Liver (tissue), 9 donors: ENCODE data around the gene CDC42EP3. TPM values are rescaled to one million over a fixed set of nuclear protein-coding genes. Genes with fewer than 3 reads are reported as not detected.

ENCODE experiments used
- DNase-seq: peaks from one replicate; pipeline ENCODE4 v3.0.0-alpha.2; 2017; ENCODE audit warnings: low spot score
- H3K27ac ChIP-seq, 2 donors: one replicate each; pipeline ENCODE4 v1.7.0; 2013; ENCODE audit warnings: inconsistent platforms in 2 of 2, low read length in 2 of 2, control low read depth in 1 of 2, low read depth in 1 of 2, mild to moderate bottlenecking in 1 of 2
- H3K27me3 ChIP-seq, 4 donors: one replicate each; pipeline versions ENCODE4 v1.6.1 to v1.7.0; 2013; ENCODE audit warnings: low read length in 3 of 4, inconsistent platforms in 1 of 4, mild to moderate bottlenecking in 1 of 4, moderate library complexity in 1 of 4; ENCODE audit not compliant: control insufficient read depth in 4 of 4, insufficient read depth in 4 of 4
- H3K36me3 ChIP-seq, 4 donors: one replicate each; pipeline versions ENCODE4 v1.6.1 to v1.7.0; 2013; ENCODE audit warnings: low read length in 3 of 4, mild to moderate bottlenecking in 3 of 4, low read depth in 1 of 4, moderate library complexity in 1 of 4; ENCODE audit not compliant: control insufficient read depth in 4 of 4, insufficient read depth in 3 of 4
- H3K4me1 ChIP-seq, 4 donors: one replicate each; pipeline versions ENCODE4 v1.6.1 to v1.7.0; 2013; ENCODE audit warnings: low read length in 3 of 4, mild to moderate bottlenecking in 3 of 4, moderate library complexity in 1 of 4; ENCODE audit not compliant: control insufficient read depth in 4 of 4, insufficient read depth in 4 of 4
- H3K4me3 ChIP-seq, 3 donors: one replicate each; pipeline versions ENCODE4 v1.6.1 to v1.7.0; 2013; ENCODE audit warnings: low read length in 3 of 3, control low read depth in 1 of 3, low read depth in 1 of 3, mild to moderate bottlenecking in 1 of 3
- H3K9ac ChIP-seq, 2 donors: one replicate each; pipeline ENCODE4 v1.7.0; 2013; ENCODE audit warnings: low read length in 2 of 2, mild to moderate bottlenecking in 2 of 2, moderate library complexity in 2 of 2, control low read depth in 1 of 2, low read depth in 1 of 2
- H3K9me3 ChIP-seq, 4 donors: one replicate each; pipeline versions ENCODE4 v1.6.1 to v1.7.0; 2013; ENCODE audit warnings: low read length in 3 of 4; ENCODE audit not compliant: control insufficient read depth in 4 of 4
- ATF3 ChIP-seq: IDR thresholded peaks from 2 replicates; pipeline ENCODE4 v1.6.1; 2016; ENCODE audit warnings: antibody characterized with exemption
- CTCF ChIP-seq: fragments of 150-350 bp; IDR thresholded peaks from 2 replicates; pipeline ENCODE4 v1.5.1; 2017; ENCODE audit warnings: improper control_type of control experiment, low read depth, low read length; ENCODE audit not compliant: missing input control
- EGR1 ChIP-seq, 2 donors: IDR thresholded peaks; 2 replicates each; pipeline ENCODE4 v1.6.1; 2016 to 2018; ENCODE audit warnings: antibody characterized with exemption in 2 of 2, low read depth in 2 of 2
- FOXA1 ChIP-seq: IDR thresholded peaks from 2 replicates; pipeline ENCODE4 v1.6.1; 2016; ENCODE audit warnings: antibody characterized with exemption
- FOXA2 ChIP-seq: IDR thresholded peaks from 2 replicates; pipeline ENCODE4 v1.6.1; 2016; ENCODE audit warnings: antibody characterized with exemption
- GABPA ChIP-seq, 2 donors: IDR thresholded peaks in 1 of 2; conservative IDR thresholded peaks in 1 of 2; 2 replicates each; pipeline ENCODE4 v1.6.1; 2016; ENCODE audit warnings: antibody characterized with exemption in 2 of 2, mild to moderate bottlenecking in 1 of 2, moderate library complexity in 1 of 2
- HNF4A ChIP-seq, 2 donors: conservative IDR thresholded peaks; 2 replicates each; pipeline ENCODE4 v1.6.1; 2016; ENCODE audit warnings: antibody characterized with exemption in 2 of 2, mild to moderate bottlenecking in 2 of 2
- HNF4G ChIP-seq: IDR thresholded peaks from 2 replicates; pipeline ENCODE4 v1.6.1; 2016; ENCODE audit warnings: antibody characterized with exemption
- JUND ChIP-seq, 2 donors: IDR thresholded peaks; 2 replicates each; pipeline ENCODE4 v1.6.1; 2016; ENCODE audit warnings: antibody characterized with exemption in 2 of 2
- MAX ChIP-seq: IDR thresholded peaks from 2 replicates; pipeline ENCODE4 v1.6.1; 2016; ENCODE audit warnings: antibody characterized with exemption
- NR2F2 ChIP-seq: IDR thresholded peaks from 2 replicates; pipeline ENCODE4 v1.6.1; 2016; ENCODE audit warnings: antibody characterized with exemption
- RAD21 ChIP-seq, 2 donors: IDR thresholded peaks; 2 replicates each; pipeline ENCODE4 v1.6.1; 2016; ENCODE audit warnings: antibody characterized with exemption in 2 of 2, mild to moderate bottlenecking in 2 of 2
- REST ChIP-seq: IDR thresholded peaks from 2 replicates; pipeline ENCODE4 v1.6.1; 2016; ENCODE audit warnings: antibody characterized with exemption, mild to moderate bottlenecking
- RXRA ChIP-seq, 2 donors: IDR thresholded peaks; 2 replicates each; pipeline ENCODE4 v1.6.1; 2017 to 2018; ENCODE audit warnings: antibody characterized with exemption in 2 of 2, mild to moderate bottlenecking in 1 of 2
- SP1 ChIP-seq: IDR thresholded peaks from 2 replicates; pipeline ENCODE4 v1.6.1; 2018; ENCODE audit warnings: antibody characterized with exemption, mild to moderate bottlenecking
- TAF1 ChIP-seq: conservative IDR thresholded peaks from 2 replicates; pipeline ENCODE4 v1.6.1; 2016; ENCODE audit warnings: antibody characterized with exemption, mild to moderate bottlenecking
- YY1 ChIP-seq: IDR thresholded peaks from 2 replicates; pipeline ENCODE4 v1.6.1; 2016; ENCODE audit warnings: antibody characterized with exemption, mild to moderate bottlenecking
- ZBTB33 ChIP-seq: IDR thresholded peaks from 2 replicates; pipeline ENCODE4 v1.6.1; 2016; ENCODE audit warnings: antibody characterized with exemption
- whole genome bisulfite sequencing: extraction: QIAGEN DNeasy Blood & Tissue Kit; methylation state at CpG from one replicate; pipeline ENCODE4 v1.1.7; 2013; 5-methylcytosine and 5-hydroxymethylcytosine counted together
- polyA plus RNA-seq, 2 donors: library from polyadenylated mRNA; stranded (reverse) in 1 of 2; unstranded in 1 of 2; fragments of 200-250 nt in 1 of 2; fragments of >200 nt in 1 of 2; fragmentation: Nextera tagmentation in 1 of 2; extraction: Ambion mirVana in 1 of 2; gene quantifications; one replicate each; pipeline versions ENCODE4 v1.2.1 to v1.2.3, GENCODE V29; 2013 to 2015
- total RNA-seq, 2 donors: library from RNA; depleted of rRNA; stranded (reverse); fragments of >200 nt; gene quantifications; one replicate each; pipeline ENCODE4 v1.2.3, GENCODE V29; 2014
- donor health status: healthy.
- donor health status: healthy.
- donor health status: healthy.
- donor health status: healthy.
- donor health status: healthy.

Gene CDC42EP3
- total and polyA plus RNA-seq, 4 donors: 2.5 to 4.1 (median 3.3) TPM

GRCh38 chr2:37698931-37699481, 27.6 kb upstream of the CDC42EP3 start:
- no peak overlapping the region for H3K4me3 ChIP-seq
- no peaks in the 10 kb centered on the region for H3K36me3 ChIP-seq
- no peak for DNase-seq
- no peaks in the 10 kb centered on the region for H3K9me3 ChIP-seq
- no peak overlapping the region for H3K9ac ChIP-seq
- 92% methylated on average over 2 of the region's 2 CpGs for WGBS
- H3K27ac ChIP-seq: no peak overlapping the region
- no peaks in the 10 kb centered on the region for H3K27me3 ChIP-seq
- H3K4me1 ChIP-seq: no peaks in the 10 kb centered on the region
- TF ChIP-seq MAX: no peak
- no peak for TF ChIP-seq ZBTB33
- TF ChIP-seq TAF1: no peak
- no peak for TF ChIP-seq RXRA (IDR thresholded peaks at IDR 0.05)
- TF ChIP-seq CTCF: no peak
- no peak for TF ChIP-seq FOXA1
- no peak for TF ChIP-seq EGR1 (IDR thresholded peaks at IDR 0.05; ENCODE audit: low read depth in 2 of 2)

- no peaks in the 10 kb centered on the region for H3K9me3 ChIP-seq
- no peaks in the 10 kb centered on the region for H3K4me1 ChIP-seq
- no peak overlapping the region for H3K27ac ChIP-seq
- H3K27me3 ChIP-seq: no peaks in the 10 kb centered on the region
- H3K9ac ChIP-seq: no peak overlapping the region
- DNase-seq: no peak
- 98% methylated on average over 4 of the region's 4 CpGs for WGBS
- TF ChIP-seq NR2F2: no peak
- TF ChIP-seq HNF4A (conservative IDR thresholded peaks at IDR 0.05): no peak
- TF ChIP-seq YY1: no peak
- no peak for TF ChIP-seq HNF4G
- TF ChIP-seq GABPA (IDR thresholded peaks at IDR 0.05 in 1 of 2, conservative IDR thresholded peaks at IDR 0.05 in 1 of 2): no peak
- TF ChIP-seq TAF1: no peak
- TF ChIP-seq MAX: no peak
- no peak for TF ChIP-seq EGR1 (IDR thresholded peaks at IDR 0.05; ENCODE audit: low read depth in 2 of 2)
- no peak for TF ChIP-seq ATF3
- no peak for TF ChIP-seq SP1
- no peak for TF ChIP-seq CTCF
- no peak for TF ChIP-seq RXRA (IDR thresholded peaks at IDR 0.05)
- no peak for TF ChIP-seq JUND (IDR thresholded peaks at IDR 0.05)
- TF ChIP-seq FOXA2: no peak
- TF ChIP-seq ZBTB33: no peak
- TF ChIP-seq RAD21 (IDR thresholded peaks at IDR 0.05): no peak
- no peak for TF ChIP-seq REST
- no peak for TF ChIP-seq FOXA1
- H3K4me3 ChIP-seq: no peak overlapping the region
- H3K36me3 ChIP-seq: no peaks in the 10 kb centered on the region
Measured at GRCh38 chr2:37695336-37695735, 23.9 kb upstream of the CDC42EP3 start.
